Measurements from ENCODE around the gene EXOC4. TPM values are rescaled to one million over a fixed set of nuclear protein-coding genes. Genes with fewer than 3 reads are reported as not detected.

Gene EXOC4
- total and polyA plus RNA-seq, 7 donors: 16.4 to 76.7 (median 50.7) TPM

- no peaks in the 10 kb centered on the region for H3K9me3 ChIP-seq
- intact Hi-C loops (cut with DNase I): no loop called here
- TF ChIP-seq POLR2AphosphoS5 (IDR thresholded peaks at IDR 0.05) (no peak), EP300 (IDR thresholded peaks at IDR 0.05) (no peak), CTCF (IDR thresholded peaks at IDR 0.05) (no peak), POLR2A (IDR thresholded peaks at IDR 0.05) (no peak)
- no peaks in the 10 kb centered on the region for H3K27me3 ChIP-seq
- H3K36me3 ChIP-seq: peaks cover 0 to 35% (median 16%) of the 10 kb centered on the region in 4 donors
- DNase-seq: no peak
- no peak overlapping the region for H3K27ac ChIP-seq
- WGBS, 2 donors: 93 to 98% methylated on average over 2 of the region's 2 CpGs
- peaks cover 0 to 3% (median 0%) of the 10 kb centered on the region in 4 donors for H3K4me1 ChIP-seq
- no peak overlapping the region for H3K4me3 ChIP-seq
Observed at GRCh38 chr7:133303931-133304330, 51.1 kb downstream of the EXOC4 start.

GRCh38 chr7:133309333-133309732, 56.5 kb downstream of the EXOC4 start:
- WGBS, 2 donors: 95 to 96% methylated on average over 6 of the region's 6 CpGs
- intact Hi-C loops (cut with DNase I): no loop called here
- Histone ChIP-seq H3K27me3 (no peaks in the 10 kb centered on the region), H3K27ac (no peak overlapping the region), H3K36me3 (peaks cover 0 to 42% (median 16%) of the 10 kb centered on the region in 4 donors), H3K4me3 (no peak overlapping the region), H3K4me1 (peaks cover 0 to 4% (median 0%) of the 10 kb centered on the region in 4 donors), H3K9me3 (no peaks in the 10 kb centered on the region)
- no peak for TF ChIP-seq POLR2AphosphoS5 (IDR thresholded peaks at IDR 0.05)
- no peak for TF ChIP-seq CTCF (IDR thresholded peaks at IDR 0.05)
- no peak for TF ChIP-seq EP300 (IDR thresholded peaks at IDR 0.05)
- TF ChIP-seq POLR2A (IDR thresholded peaks at IDR 0.05): no peak
- no peak for DNase-seq

DNA sequence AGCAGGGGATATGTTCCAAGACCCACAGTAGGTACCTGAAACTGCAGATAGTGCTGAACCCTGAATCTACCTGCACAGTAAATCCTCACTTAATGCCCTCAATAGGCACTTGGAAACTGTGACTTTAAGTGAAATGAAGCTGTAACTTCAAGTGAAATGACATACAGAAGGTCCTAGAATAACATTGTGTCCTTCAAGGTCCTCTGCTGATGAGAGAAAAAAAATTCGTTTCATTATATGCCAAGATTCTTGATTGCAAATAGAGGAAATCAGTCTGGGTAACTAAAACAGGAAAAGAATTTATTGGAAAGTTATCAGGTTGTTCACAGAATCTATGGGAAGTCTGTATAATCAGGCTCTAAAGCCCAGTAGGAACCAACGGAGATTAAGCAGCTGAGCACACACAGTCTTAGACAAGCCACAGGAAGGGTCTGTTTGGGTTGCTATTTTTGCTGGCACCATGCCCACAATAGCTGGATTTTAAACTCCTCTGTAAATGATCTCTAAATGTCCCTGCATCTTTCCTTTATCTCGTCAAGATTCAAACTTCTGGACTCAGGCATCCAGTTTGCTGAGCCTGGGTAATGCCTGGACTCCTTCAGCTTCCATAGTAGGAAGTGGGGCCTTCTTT, 57.5 kb downstream of the EXOC4 start:
- Histone ChIP-seq H3K27ac (no peak overlapping the region), H3K4me1 (peaks cover 0 to 8% (median 1%) of the 10 kb centered on the region in 4 donors), H3K27me3 (no peaks in the 10 kb centered on the region), H3K36me3 (peaks cover 0 to 42% (median 16%) of the 10 kb centered on the region in 4 donors), H3K4me3 (no peak overlapping the region), H3K9me3 (no peaks in the 10 kb centered on the region)
- no peak for DNase-seq
- no peak for TF ChIP-seq EP300 (IDR thresholded peaks at IDR 0.05)
- TF ChIP-seq CTCF (IDR thresholded peaks at IDR 0.05): no peak
- TF ChIP-seq POLR2AphosphoS5 (IDR thresholded peaks at IDR 0.05): no peak
- no peak for TF ChIP-seq POLR2A (IDR thresholded peaks at IDR 0.05)
- intact Hi-C loops (cut with DNase I): no loop called here
- WGBS, 2 donors: 16 to 59% methylated on average over 3 of the region's 3 CpGs

- no peak overlapping the region for H3K4me3 ChIP-seq
- H3K27ac ChIP-seq: no peak overlapping the region
- TF ChIP-seq POLR2AphosphoS5 (IDR thresholded peaks at IDR 0.05): no peak
- no peak for TF ChIP-seq POLR2A (IDR thresholded peaks at IDR 0.05)
- TF ChIP-seq EP300 (IDR thresholded peaks at IDR 0.05): no peak
- TF ChIP-seq CTCF (IDR thresholded peaks at IDR 0.05): no peak
- H3K9me3 ChIP-seq: no peaks in the 10 kb centered on the region
- intact Hi-C loops (cut with DNase I): no loop called here
- H3K27me3 ChIP-seq: no peaks in the 10 kb centered on the region
- 88 to 91% methylated on average over 1 of the region's 1 CpG for WGBS, 2 donors
- H3K4me1 ChIP-seq: peaks cover 0 to 15% (median 7%) of the 10 kb centered on the region in 4 donors
- peaks cover 0 to 18% (median 0%) of the 10 kb centered on the region in 4 donors for H3K36me3 ChIP-seq
- DNase-seq: no peak
Observed at GRCh38 chr7:133313575-133313974, 60.7 kb downstream of the EXOC4 start.

Data from sigmoid colon (tissue), 7 donors.